ENCODE results near the gene SKA3. TPM values are rescaled to one million over a fixed set of nuclear protein-coding genes. Genes with fewer than 3 reads are reported as not detected.

The SKA3 gene
- polyA plus RNA-seq, 1 experiment: 7.3 TPM

DNA sequence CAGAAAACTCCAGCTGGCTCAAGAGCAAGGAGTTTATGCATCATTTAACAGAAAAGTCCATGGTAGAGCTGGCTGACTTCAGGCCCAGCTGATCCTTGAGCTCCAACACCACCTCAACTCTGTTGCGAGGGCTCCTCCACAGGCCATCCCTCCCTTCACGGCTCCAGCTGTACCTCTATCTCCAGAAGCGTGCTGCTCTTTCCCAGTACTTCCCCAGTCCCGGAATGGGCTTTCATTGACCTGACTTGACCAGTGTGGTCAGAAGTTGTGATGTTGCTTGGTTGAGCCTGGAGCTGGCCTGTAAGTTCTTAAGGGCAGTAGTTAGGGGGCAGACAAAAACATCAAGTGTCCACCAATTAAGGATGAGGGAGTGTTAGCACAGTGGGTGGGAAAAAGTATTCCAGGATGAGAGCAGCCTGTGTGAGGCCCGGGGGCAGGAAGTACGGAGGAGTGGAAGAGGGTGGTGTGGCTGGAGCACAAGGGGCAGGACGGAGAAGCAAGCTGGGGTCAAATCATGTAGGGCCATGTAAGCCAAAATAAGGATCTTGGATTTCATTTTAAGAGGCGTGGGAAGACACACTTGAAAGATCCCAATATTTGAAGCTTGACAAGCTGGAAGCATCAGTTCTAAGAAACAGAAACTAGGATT, 24.0 kb downstream of the SKA3 start:
- ChIA-PET POLR2A (interaction anchor here (0.5 kb wide), 1 partner anchor 129 kb away, joined by 8 read pairs; no protein-coding TSS in a partner anchor), CTCF (no interaction called here)
- no peaks in the 10 kb centered on the region for H3K9me3 ChIP-seq (ENCODE audit: control insufficient read depth, insufficient read depth, low read length)
- no peaks in the 10 kb centered on the region for H3K27me3 ChIP-seq (ENCODE audit: control insufficient read depth, insufficient read depth, low read length)
- no peak for DNase-seq (ENCODE audit: low read depth, low spot score)
- no peak overlapping the region for H3K4me3 ChIP-seq (ENCODE audit: low read depth, low read length)
- TF ChIP-seq, protein P1, sequence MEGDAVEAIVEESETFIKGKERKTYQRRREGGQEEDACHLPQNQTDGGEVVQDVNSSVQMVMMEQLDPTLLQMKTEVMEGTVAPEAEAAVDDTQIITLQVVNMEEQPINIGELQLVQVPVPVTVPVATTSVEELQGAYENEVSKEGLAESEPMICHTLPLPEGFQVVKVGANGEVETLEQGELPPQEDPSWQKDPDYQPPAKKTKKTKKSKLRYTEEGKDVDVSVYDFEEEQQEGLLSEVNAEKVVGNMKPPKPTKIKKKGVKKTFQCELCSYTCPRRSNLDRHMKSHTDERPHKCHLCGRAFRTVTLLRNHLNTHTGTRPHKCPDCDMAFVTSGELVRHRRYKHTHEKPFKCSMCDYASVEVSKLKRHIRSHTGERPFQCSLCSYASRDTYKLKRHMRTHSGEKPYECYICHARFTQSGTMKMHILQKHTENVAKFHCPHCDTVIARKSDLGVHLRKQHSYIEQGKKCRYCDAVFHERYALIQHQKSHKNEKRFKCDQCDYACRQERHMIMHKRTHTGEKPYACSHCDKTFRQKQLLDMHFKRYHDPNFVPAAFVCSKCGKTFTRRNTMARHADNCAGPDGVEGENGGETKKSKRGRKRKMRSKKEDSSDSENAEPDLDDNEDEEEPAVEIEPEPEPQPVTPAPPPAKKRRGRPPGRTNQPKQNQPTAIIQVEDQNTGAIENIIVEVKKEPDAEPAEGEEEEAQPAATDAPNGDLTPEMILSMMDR (IDR thresholded peaks at IDR 0.05; ENCODE audit: low read depth, low read length): no peak
- no peak overlapping the region for H3K27ac ChIP-seq (ENCODE audit: low read depth, low read length)

DNA sequence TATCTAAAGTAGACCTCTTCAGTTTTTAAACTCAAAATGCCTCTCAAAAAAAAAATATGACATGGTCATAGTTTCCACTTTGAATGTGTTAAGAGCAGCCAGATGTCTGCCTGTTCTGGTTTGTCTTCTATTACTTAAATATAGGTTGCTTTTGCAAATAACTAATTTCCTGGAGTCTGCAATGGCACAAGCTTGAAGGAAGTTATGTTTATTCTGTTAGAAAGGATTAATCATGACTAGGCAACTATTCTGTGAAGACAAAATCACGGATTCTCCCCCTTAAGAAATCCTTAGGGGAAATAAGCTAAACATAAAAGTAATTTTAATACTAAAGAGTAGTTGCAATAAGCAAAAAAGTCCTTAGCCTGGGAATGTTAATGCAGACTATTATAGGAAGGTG, 26.3 kb downstream of the SKA3 start:
- Histone ChIP-seq H3K4me3 (ENCODE audit: low read depth, low read length) (no peak overlapping the region), H3K27me3 (ENCODE audit: control insufficient read depth, insufficient read depth, low read length) (no peaks in the 10 kb centered on the region), H3K9me3 (ENCODE audit: control insufficient read depth, insufficient read depth, low read length) (no peaks in the 10 kb centered on the region), H3K27ac (ENCODE audit: low read depth, low read length) (no peak overlapping the region)
- DNase-seq (ENCODE audit: low read depth, low spot score): no peak
- ChIA-PET POLR2A (interaction anchor here (0.7 kb wide), 1 partner anchor 297 kb away, joined by 4 read pairs; no protein-coding TSS in a partner anchor), CTCF (interaction anchor here (0.6 to 2.1 kb wide), 4 partner anchors 16 to 327 kb away, joined by 3 to 11 read pairs (median 4); no protein-coding TSS in a partner anchor)
- TF ChIP-seq, protein P1 (IDR thresholded peaks at IDR 0.05; ENCODE audit: low read depth, low read length): no peak

DNA sequence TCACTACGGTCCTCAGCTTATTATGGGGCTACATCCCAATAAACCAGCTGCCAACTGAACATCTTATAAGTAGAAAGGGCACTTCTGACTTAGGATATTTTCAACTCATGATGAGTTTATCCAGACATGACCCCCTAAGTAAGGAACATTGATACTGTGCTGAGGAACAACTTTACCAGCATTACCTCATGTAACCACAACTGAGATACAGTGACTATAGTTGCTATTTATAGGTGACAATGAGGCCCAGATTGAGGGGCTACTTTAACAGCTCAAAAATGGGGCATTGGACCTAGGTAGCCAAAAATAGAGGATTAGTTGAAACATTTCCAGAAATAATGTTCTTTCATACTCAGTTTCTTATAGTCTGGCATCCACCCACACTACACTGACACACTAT, 26.8 kb downstream of the SKA3 start:
- Histone ChIP-seq H3K27ac (ENCODE audit: low read depth, low read length) (no peak overlapping the region), H3K27me3 (ENCODE audit: control insufficient read depth, insufficient read depth, low read length) (no peaks in the 10 kb centered on the region), H3K9me3 (ENCODE audit: control insufficient read depth, insufficient read depth, low read length) (no peaks in the 10 kb centered on the region), H3K4me3 (ENCODE audit: low read depth, low read length) (no peak overlapping the region)
- no peak for DNase-seq (ENCODE audit: low read depth, low spot score)
- POLR2A ChIA-PET: no interaction called here
- CTCF ChIA-PET: interaction anchor here (0.8 to 2.1 kb wide), 4 partner anchors 16 to 328 kb away, joined by 3 to 11 read pairs (median 5); no protein-coding TSS in a partner anchor
- TF ChIP-seq, protein P1 (IDR thresholded peaks at IDR 0.05; ENCODE audit: low read depth, low read length): no peak

DNA sequence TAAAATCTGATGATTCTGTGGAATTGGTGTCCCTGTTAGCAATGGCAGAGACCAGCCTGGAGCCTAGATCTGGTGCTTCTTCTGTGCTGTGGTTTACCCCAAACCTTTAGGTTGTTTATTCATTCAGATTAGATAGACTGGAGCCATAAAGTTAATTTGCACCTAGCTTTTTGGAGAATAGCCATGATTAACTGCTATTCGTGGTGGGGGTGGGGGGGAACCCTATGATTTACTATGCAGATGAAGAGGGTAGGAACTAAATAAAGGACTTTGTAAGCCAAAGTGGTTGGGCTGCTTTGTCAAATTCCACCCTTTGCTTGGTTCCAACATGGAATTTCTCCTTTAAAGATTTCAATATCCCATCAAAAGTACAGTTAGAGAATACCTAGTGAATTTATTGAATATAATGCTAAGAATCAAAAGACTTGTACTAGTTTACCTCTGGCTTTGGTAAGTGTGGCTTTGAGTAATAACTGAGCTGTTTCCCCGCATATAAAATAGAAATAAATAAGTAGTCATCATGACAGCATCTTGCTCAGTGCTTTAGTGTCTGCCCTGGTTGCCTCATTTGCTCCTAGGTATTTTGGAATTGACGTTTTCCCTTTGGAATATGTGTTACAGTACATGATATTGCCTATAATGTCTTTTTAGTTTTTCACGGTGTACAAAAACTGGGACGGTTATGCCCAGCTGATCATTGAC, 27.6 kb downstream of the SKA3 start:
- Histone ChIP-seq H3K27me3 (ENCODE audit: control insufficient read depth, insufficient read depth, low read length) (no peaks in the 10 kb centered on the region), H3K4me3 (ENCODE audit: low read depth, low read length) (no peak overlapping the region), H3K27ac (ENCODE audit: low read depth, low read length) (no peak overlapping the region), H3K9me3 (ENCODE audit: control insufficient read depth, insufficient read depth, low read length) (no peaks in the 10 kb centered on the region)
- CTCF ChIA-PET: interaction anchor here (0.9 to 1.2 kb wide), 2 partner anchors 17 to 328 kb away, joined by 5 read pairs; no protein-coding TSS in a partner anchor
- no peak for DNase-seq (ENCODE audit: low read depth, low spot score)
- POLR2A ChIA-PET: interaction anchor here (0.7 kb wide), 1 partner anchor 1025 kb away, joined by 4 read pairs; no protein-coding TSS in a partner anchor
- TF ChIP-seq, protein P1 (IDR thresholded peaks at IDR 0.05; ENCODE audit: low read depth, low read length): no peak

DNA sequence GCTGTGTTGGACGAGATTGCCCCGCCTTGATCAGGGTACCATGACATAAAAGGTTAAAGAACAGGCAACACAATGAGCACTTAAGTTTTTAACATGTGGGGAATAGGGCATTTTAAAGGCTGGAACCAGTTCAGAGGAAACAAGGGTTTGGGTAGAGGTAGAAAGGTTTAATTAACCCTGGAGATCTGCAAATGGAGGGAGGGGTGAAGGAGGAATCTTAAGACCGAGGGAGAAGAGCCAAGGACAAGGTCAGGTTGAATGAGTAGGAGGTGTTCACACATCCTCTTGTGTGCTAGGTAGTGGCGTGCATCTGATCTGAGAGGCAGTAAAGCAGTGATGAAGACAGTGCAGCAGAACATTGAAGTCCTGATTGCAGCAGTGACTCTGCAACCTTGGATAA, 28.5 kb downstream of the SKA3 start:
- CTCF ChIA-PET: interaction anchor here (0.6 kb wide), 1 partner anchor 1647 kb away, joined by 3 read pairs; no protein-coding TSS in a partner anchor
- POLR2A ChIA-PET: interaction anchor here (0.7 kb wide), 1 partner anchor 1024 kb away, joined by 4 read pairs; no protein-coding TSS in a partner anchor
- TF ChIP-seq, protein P1 (IDR thresholded peaks at IDR 0.05; ENCODE audit: low read depth, low read length): no peak
- H3K27ac ChIP-seq (ENCODE audit: low read depth, low read length): no peak overlapping the region
- H3K4me3 ChIP-seq (ENCODE audit: low read depth, low read length): no peak overlapping the region
- no peaks in the 10 kb centered on the region for H3K9me3 ChIP-seq (ENCODE audit: control insufficient read depth, insufficient read depth, low read length)
- no peaks in the 10 kb centered on the region for H3K27me3 ChIP-seq (ENCODE audit: control insufficient read depth, insufficient read depth, low read length)
- no peak for DNase-seq (ENCODE audit: low read depth, low spot score)
